MCF 10A (cell line): ENCODE measurements around the gene FAM3A. TPM values are rescaled to one million over a fixed set of nuclear protein-coding genes. Genes with fewer than 3 reads are reported as not detected.
A peak's percentile ranks its signal among the peaks of the same experiment; 100 is the strongest.
"Not testable (repeated sequence)": the region's sequence is repeated elsewhere in the genome, so short reads cannot be mapped to it uniquely, and the experiment has no call there.

ENCODE experiments used
- Bru-seq: library from RNA; stranded (reverse); fragments of 400-500 nt; gene quantifications from one replicate; lab custom pipeline; 2021; lab: Mats Ljungman, UMichigan
- BruChase-seq, 2 experiments: library from RNA; stranded (reverse); fragments of 400-500 nt; gene quantifications; one replicate each; lab custom pipeline; 2021; lab: Mats Ljungman, UMichigan
- BruUV-seq: library from RNA; stranded (reverse); fragments of 400-500 nt; replicated peaks from 2 replicates; lab custom pipeline; 2021; lab: Mats Ljungman, UMichigan
- CTCF ChIA-PET: fragments of 300-600 bp; sonication (Branson Sonifier 250); formaldehyde crosslinking; extraction: SDS; loops from one replicate; lab custom pipeline; 2021; ENCODE audit warnings: antibody characterized with exemption, inconsistent platforms; lab: Yijun Ruan, JAX
- POLR2A ChIA-PET: fragments of 300-600, 350-650 bp; sonication (Branson Sonifier 250); formaldehyde crosslinking; extraction: SDS; loops from one replicate; lab custom pipeline; 2020; ENCODE audit warnings: antibody characterized with exemption, inconsistent platforms; lab: Yijun Ruan, JAX
- DNase-seq: peaks from one replicate; pipeline ENCODE4 v3.0.0-alpha.2; 2018; ENCODE audit not compliant: unreplicated experiment
- H3K27ac Mint-ChIP-seq: one replicate; pipeline ENCODE4 v1.8.0; 2022; ENCODE audit warnings: mild to moderate bottlenecking, low read depth, mixed read lengths; ENCODE audit not compliant: unreplicated experiment
- H3K27me3 Mint-ChIP-seq: one replicate; pipeline ENCODE4 v1.8.0; 2022; ENCODE audit warnings: mixed read lengths; ENCODE audit not compliant: insufficient read depth, unreplicated experiment
- H3K36me3 Mint-ChIP-seq: one replicate; pipeline ENCODE4 v1.8.0; 2022; ENCODE audit warnings: mild to moderate bottlenecking, moderate library complexity, mixed read lengths; ENCODE audit not compliant: insufficient read depth, unreplicated experiment
- H3K4me1 Mint-ChIP-seq: one replicate; pipeline ENCODE4 v1.8.0; 2022; ENCODE audit warnings: mixed read lengths; ENCODE audit not compliant: insufficient read depth, unreplicated experiment
- H3K4me3 Mint-ChIP-seq: one replicate; pipeline ENCODE4 v1.8.0; 2022; ENCODE audit warnings: mild to moderate bottlenecking, moderate library complexity, mixed read lengths; ENCODE audit not compliant: unreplicated experiment
- H3K9me3 Mint-ChIP-seq: one replicate; pipeline ENCODE4 v1.8.0; 2022; ENCODE audit warnings: mixed read lengths; ENCODE audit not compliant: unreplicated experiment
- CTCF ChIP-seq: fragments of 200-600 bp; IDR thresholded peaks from one replicate; pipeline ENCODE4 v1.8.0; 2022; ENCODE audit warnings: antibody characterized with exemption, mild to moderate bottlenecking; ENCODE audit not compliant: unreplicated experiment
- intact Hi-C: fragments of 100-400 bp; cut with micrococcal nuclease; formaldehyde crosslinking; loops from 2 replicates; pipeline ENCODE4 v1.14.1; 2022
- long read RNA-seq: library from polyadenylated mRNA; stranded (forward); transcript quantifications from one replicate; pipeline ENCODE4 v2.0.0, GENCODE V29; 2022
- total RNA-seq: library from RNA; stranded (reverse); gene quantifications from 2 replicates; pipeline ENCODE4 v1.2.3, GENCODE V29; 2022

FAM3A gene
- total RNA-seq: 40.9 and 45.3 TPM in 2 replicates
- percentile 57 among the genes with signal in this experiment for Bru-seq, nascent RNA
- BruChase-seq, experiment 1, labeled RNA remaining after a 6-hour chase: percentile 61 among the genes with signal in this experiment
- BruChase-seq, experiment 2, labeled RNA remaining after a 2-hour chase: percentile 61 among the genes with signal in this experiment
- long read RNA-seq, transcript FAM3A-202 (10 exons, 1,712 nt): major isoform, 17 of 75 reads
- long read RNA-seq, transcript FAM3A-215 (9 exons, 1,800 nt): minor isoform, 12 of 75 reads
- long read RNA-seq, transcript FAM3A-203 (10 exons, 1,359 nt): minor isoform, 5 of 75 reads
- long read RNA-seq, transcript FAM3A-222 (10 exons, 1,901 nt): minor isoform, 6 of 75 reads
- long read RNA-seq, partial matches to known transcripts: 1 of 75 reads
- long read RNA-seq, other reads (novel, unspliced or antisense): 28 of 75 reads

GRCh38 chrX:154515966-154516655 lies at the start of gene FAM3A:
FAM3A (minus strand) TSS chrX:154516232; CDS start chrX:154515772, 460 bp downstream.
- intact Hi-C loops: no loop called here
- peak within 1 kb of the TSS; percentile 88 for H3K27ac Mint-ChIP-seq
- peak; percentile 81 for DNase-seq
- H3K9me3 Mint-ChIP-seq: no peaks in the 10 kb centered on the region
- no TSS peak for BruUV-seq
- no peaks in the 10 kb centered on the region for H3K4me1 Mint-ChIP-seq
- peaks cover 12% of the 10 kb centered on the region for H3K27me3 Mint-ChIP-seq
- ChIA-PET POLR2A (interaction anchor here (0.6 to 4.3 kb wide), 19 partner anchors 9 to 145 kb away, joined by 3 to 48 read pairs (median 4); partner anchors contain the start of genes DNASE1L1, FAM50A, IKBKG and SLC10A3), CTCF (interaction anchor here (1.7 kb wide), 1 partner anchor 11 kb away, joined by 5 read pairs; no protein-coding TSS in a partner anchor)
- H3K4me3 Mint-ChIP-seq: peak within 1 kb of the TSS; percentile 67
- H3K36me3 Mint-ChIP-seq: no peaks in the 10 kb centered on the region
- TF ChIP-seq CTCF: no peak

GRCh38 chrX:154562295-154562694 lies 46.3 kb upstream of the FAM3A start:
- H3K4me1 Mint-ChIP-seq, H3K4me3 Mint-ChIP-seq, H3K9me3 Mint-ChIP-seq, intact Hi-C loops, DNase-seq, POLR2A ChIA-PET, BruUV-seq, H3K27me3 Mint-ChIP-seq, H3K36me3 Mint-ChIP-seq, CTCF ChIA-PET, H3K27ac Mint-ChIP-seq: not testable (repeated sequence)

- BruUV-seq, intact Hi-C loops, H3K4me3 Mint-ChIP-seq: not testable (repeated sequence)
Measured at GRCh38 chrX:154560326-154560725, 44.3 kb upstream of the FAM3A start.

GRCh38 chrX:154558896-154559295 lies 42.9 kb upstream of the FAM3A start:
- not testable (repeated sequence) for H3K27me3 Mint-ChIP-seq, DNase-seq, BruUV-seq

More at GRCh38 chrX:154560326-154560725, 44.3 kb upstream of the FAM3A start:
- H3K36me3 Mint-ChIP-seq, H3K4me1 Mint-ChIP-seq, H3K27me3 Mint-ChIP-seq, H3K9me3 Mint-ChIP-seq, CTCF ChIA-PET, H3K27ac Mint-ChIP-seq, DNase-seq, POLR2A ChIA-PET: not testable (repeated sequence)

GRCh38 chrX:154558060-154558690 lies 42.1 kb upstream of the FAM3A start:
- H3K27me3 Mint-ChIP-seq: peaks cover 15% of the 10 kb centered on the region
- H3K4me1 Mint-ChIP-seq, CTCF ChIA-PET, H3K36me3 Mint-ChIP-seq, intact Hi-C loops, H3K27ac Mint-ChIP-seq, H3K9me3 Mint-ChIP-seq, DNase-seq, H3K4me3 Mint-ChIP-seq, BruUV-seq, POLR2A ChIA-PET: not testable (repeated sequence)

More at GRCh38 chrX:154558896-154559295, 42.9 kb upstream of the FAM3A start:
- H3K27ac Mint-ChIP-seq, CTCF ChIA-PET, H3K9me3 Mint-ChIP-seq, H3K36me3 Mint-ChIP-seq, intact Hi-C loops, H3K4me3 Mint-ChIP-seq, POLR2A ChIA-PET, H3K4me1 Mint-ChIP-seq: not testable (repeated sequence)

GRCh38 chrX:154552112-154552806 lies 36.2 kb upstream of the FAM3A start:
- POLR2A ChIA-PET, DNase-seq, CTCF ChIA-PET, BruUV-seq, H3K36me3 Mint-ChIP-seq, H3K4me3 Mint-ChIP-seq, H3K27ac Mint-ChIP-seq, intact Hi-C loops, H3K9me3 Mint-ChIP-seq: not testable (repeated sequence)
- Mint-ChIP-seq H3K27me3 (peaks cover 46% of the 10 kb centered on the region), H3K4me1 (peaks cover 11% of the 10 kb centered on the region)
